GM23248 (cell line): ENCODE results near the gene ODAD4. TPM values are rescaled to one million over a fixed set of nuclear protein-coding genes. Genes with fewer than 3 reads are reported as not detected.

Experiments
- DNase-seq: peaks from one replicate; pipeline ENCODE4 v3.0.0-alpha.2; 2015
- H2AFZ ChIP-seq: fragments of 200-600 bp; sonication (generic); 2 replicates; pipeline ENCODE4 v1.6.1; 2016; ENCODE audit warnings: antibody characterized with exemption
- H3F3A ChIP-seq: fragments of 200-600 bp; sonication (generic); 2 replicates; pipeline ENCODE4 v1.6.1; 2016; ENCODE audit warnings: mild to moderate bottlenecking, antibody characterized with exemption, mixed run types; ENCODE audit not compliant: insufficient read depth
- H3K27ac ChIP-seq: fragments of 200-600 bp; sonication (generic); 2 replicates; pipeline ENCODE4 v1.5.1; 2016; ENCODE audit warnings: mild to moderate bottlenecking
- H3K27me3 ChIP-seq: fragments of 200-600 bp; sonication (generic); replicated peaks from 2 replicates; pipeline ENCODE4 v1.6.1; 2016; ENCODE audit warnings: mild to moderate bottlenecking; ENCODE audit not compliant: insufficient read depth
- H3K36me3 ChIP-seq: fragments of 200-600 bp; sonication (generic); 2 replicates; pipeline ENCODE4 v1.6.1; 2016; ENCODE audit warnings: low read depth, mild to moderate bottlenecking
- H3K4me1 ChIP-seq: fragments of 200-600 bp; sonication (generic); 2 replicates; pipeline ENCODE4 v1.6.1; 2016; ENCODE audit warnings: mild to moderate bottlenecking; ENCODE audit not compliant: insufficient read depth
- H3K4me2 ChIP-seq: fragments of 200-600 bp; sonication (generic); one replicate; pipeline ENCODE4 v1.6.1; 2016; ENCODE audit warnings: mild to moderate bottlenecking; ENCODE audit not compliant: unreplicated experiment
- H3K4me3 ChIP-seq: fragments of 200-600 bp; sonication (generic); 2 replicates; pipeline ENCODE4 v1.5.1; 2016; ENCODE audit warnings: mild to moderate bottlenecking
- H3K79me2 ChIP-seq: fragments of 200-600 bp; sonication (generic); 2 replicates; pipeline ENCODE4 v1.6.1; 2016; ENCODE audit warnings: mild to moderate bottlenecking; ENCODE audit not compliant: insufficient read depth
- H3K9ac ChIP-seq: fragments of 200-600 bp; sonication (generic); 2 replicates; pipeline ENCODE4 v1.6.1; 2016; ENCODE audit warnings: mild to moderate bottlenecking
- H3K9me2 ChIP-seq: fragments of 200-600 bp; sonication (generic); 2 replicates; pipeline ENCODE4 v1.6.1; 2016; ENCODE audit warnings: mixed run types, mild to moderate bottlenecking, moderate library complexity; ENCODE audit not compliant: insufficient read depth
- H3K9me3 ChIP-seq: fragments of 200-600 bp; sonication (generic); one replicate; pipeline ENCODE4 v1.6.1; 2017; ENCODE audit warnings: low read depth
- H4K20me1 ChIP-seq: fragments of 200-600 bp; sonication (generic); 2 replicates; pipeline ENCODE4 v1.6.0; 2016; ENCODE audit not compliant: insufficient read depth
- EZH2 ChIP-seq: fragments of 200-600 bp; sonication (generic); IDR thresholded peaks from 2 replicates; pipeline ENCODE4 v1.6.1; 2018; ENCODE audit warnings: antibody characterized with exemption, mild to moderate bottlenecking; ENCODE audit not compliant: insufficient read depth, poor library complexity, severe bottlenecking
- EZH2phosphoT487 ChIP-seq: fragments of 200-600 bp; sonication (generic); IDR thresholded peaks from 2 replicates; pipeline ENCODE4 v1.6.1; 2018; ENCODE audit warnings: antibody characterized with exemption, moderate library complexity, mild to moderate bottlenecking, low read depth; ENCODE audit not compliant: insufficient read depth
- WGBS, 2 experiments: methylation state at CpG; one replicate each; pipeline ENCODE4 v1.1.6; 2015 to 2017; ENCODE audit warnings: low lambda C conversion rate in 2 of 2, low coverage in 1 of 2; ENCODE audit errors: missing lambda C conversion rate in 2 of 2; 5-methylcytosine and 5-hydroxymethylcytosine counted together
- in situ Hi-C: fragments of 300-500 bp; cut with MboI; formaldehyde crosslinking; loops from 2 replicates; pipeline ENCODE4 v1.15.0; 2020
- polyA plus RNA-seq: library from polyadenylated mRNA; unstranded; fragments of >200 nt; fragmentation: Nextera tagmentation; extraction: Ambion mirVana; gene quantifications from 2 replicates; pipeline ENCODE4 v1.2.1, GENCODE V29; 2016
- total RNA-seq: library from RNA; depleted of rRNA; stranded (reverse); fragments of >200 nt; shearing (Covaris generic); gene quantifications from 2 replicates; pipeline ENCODE4 v1.2.3, GENCODE V29; 2014

The ODAD4 gene
- total and polyA plus RNA-seq, 2 experiments from 2014 or later: 0.54 to 1.4 TPM

DNA sequence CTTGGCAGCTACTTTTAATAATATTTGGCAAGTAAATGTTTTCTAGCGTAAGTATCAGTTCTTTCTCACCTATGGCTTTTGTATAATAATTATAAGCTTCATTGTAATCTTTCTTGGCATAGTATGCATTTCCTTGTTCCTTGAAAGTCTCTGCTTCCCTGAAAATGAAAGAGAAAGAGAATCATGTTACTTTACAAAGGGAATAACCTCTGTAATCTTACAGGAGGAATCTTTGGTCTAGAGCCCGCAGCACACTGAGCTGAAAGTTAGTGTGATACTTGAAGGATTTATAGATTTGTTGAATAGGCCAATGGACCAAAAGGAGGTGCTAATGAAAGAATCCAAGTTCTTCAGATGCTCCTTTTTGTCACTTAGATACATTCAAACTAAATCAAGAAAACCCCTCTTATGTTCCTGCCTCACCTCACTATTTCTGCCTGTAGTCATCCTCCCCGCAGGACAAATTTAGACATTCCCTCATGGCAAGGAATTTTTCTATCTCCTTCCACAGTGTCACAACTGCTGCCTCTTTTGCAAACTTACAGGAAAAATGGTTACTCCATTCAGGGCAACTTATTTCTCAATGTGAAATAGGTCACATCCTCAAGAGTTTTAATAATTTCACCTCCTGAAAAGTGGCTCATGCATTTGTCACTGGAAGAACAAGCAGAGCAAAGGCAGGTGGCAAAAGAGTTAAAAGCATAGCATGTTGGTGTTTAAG, 70.2 kb downstream of the ODAD4 start:
- WGBS, 2 experiments: 96 to 99% methylated on average over 3 of the region's 3 CpGs
- no peak overlapping the region for H3K4me3 ChIP-seq
- TF ChIP-seq EZH2: no peak
- TF ChIP-seq EZH2phosphoT487: no peak
- in situ Hi-C loops: no loop called here
- no peak for DNase-seq
- 0 out of 2 replicates have a peak, but pooled peaks cover 4% of the 10 kb centered on the region for H4K20me1 ChIP-seq
- peaks cover 95% of the 10 kb centered on the region for H3K79me2 ChIP-seq
- H3K9ac ChIP-seq: no peak overlapping the region
- H3K4me2 ChIP-seq: no peak overlapping the region
- H3K4me1 ChIP-seq: peaks cover 50% of the 10 kb centered on the region
- no peaks in the 10 kb centered on the region for H3K9me2 ChIP-seq
- peaks cover 50% of the 10 kb centered on the region for H3F3A ChIP-seq
- H3K27me3 ChIP-seq: no peaks in the 10 kb centered on the region
- no peak overlapping the region for H3K27ac ChIP-seq
- no peak overlapping the region for H2AFZ ChIP-seq
- peaks cover 57% of the 10 kb centered on the region for H3K36me3 ChIP-seq
- no peaks in the 10 kb centered on the region for H3K9me3 ChIP-seq

DNA sequence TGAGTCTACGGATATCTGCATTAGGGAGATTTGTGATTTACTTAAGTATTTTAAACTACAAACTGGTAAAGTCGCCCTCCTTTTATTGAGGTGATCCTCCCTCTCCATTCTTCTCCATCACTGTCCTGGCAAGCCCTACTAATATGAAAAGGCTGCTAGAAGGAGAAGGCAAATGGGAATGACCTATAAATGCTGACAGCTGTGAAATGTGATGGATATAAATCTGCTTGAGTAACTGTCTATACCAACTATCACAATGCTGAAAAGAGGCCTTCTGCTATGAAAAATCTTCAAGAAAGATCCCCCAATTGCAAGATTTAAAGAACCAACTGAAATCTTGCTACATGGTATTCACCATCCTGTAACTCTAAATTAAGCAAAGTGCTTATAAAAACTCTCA, 71.3 kb downstream of the ODAD4 start:
- TF ChIP-seq EZH2phosphoT487 (no peak), EZH2 (no peak)
- no peak overlapping the region for H2AFZ ChIP-seq
- H3K4me1 ChIP-seq: peaks cover 42% of the 10 kb centered on the region
- no peak overlapping the region for H3K27ac ChIP-seq
- no peak for DNase-seq
- 0 out of 2 replicates have a peak, but pooled peaks cover 4% of the 10 kb centered on the region for H4K20me1 ChIP-seq
- no peaks in the 10 kb centered on the region for H3K9me2 ChIP-seq
- no peak overlapping the region for H3K4me3 ChIP-seq
- no peak overlapping the region for H3K4me2 ChIP-seq
- in situ Hi-C loops: no loop called here
- peaks cover 50% of the 10 kb centered on the region for H3K36me3 ChIP-seq
- no peaks in the 10 kb centered on the region for H3K27me3 ChIP-seq
- H3F3A ChIP-seq: peaks cover 48% of the 10 kb centered on the region
- H3K79me2 ChIP-seq: peaks cover 99% of the 10 kb centered on the region
- H3K9me3 ChIP-seq: no peaks in the 10 kb centered on the region
- H3K9ac ChIP-seq: no peak overlapping the region
- 97 to 100% methylated on average over 2 of the region's 2 CpGs for WGBS, 2 experiments

DNA sequence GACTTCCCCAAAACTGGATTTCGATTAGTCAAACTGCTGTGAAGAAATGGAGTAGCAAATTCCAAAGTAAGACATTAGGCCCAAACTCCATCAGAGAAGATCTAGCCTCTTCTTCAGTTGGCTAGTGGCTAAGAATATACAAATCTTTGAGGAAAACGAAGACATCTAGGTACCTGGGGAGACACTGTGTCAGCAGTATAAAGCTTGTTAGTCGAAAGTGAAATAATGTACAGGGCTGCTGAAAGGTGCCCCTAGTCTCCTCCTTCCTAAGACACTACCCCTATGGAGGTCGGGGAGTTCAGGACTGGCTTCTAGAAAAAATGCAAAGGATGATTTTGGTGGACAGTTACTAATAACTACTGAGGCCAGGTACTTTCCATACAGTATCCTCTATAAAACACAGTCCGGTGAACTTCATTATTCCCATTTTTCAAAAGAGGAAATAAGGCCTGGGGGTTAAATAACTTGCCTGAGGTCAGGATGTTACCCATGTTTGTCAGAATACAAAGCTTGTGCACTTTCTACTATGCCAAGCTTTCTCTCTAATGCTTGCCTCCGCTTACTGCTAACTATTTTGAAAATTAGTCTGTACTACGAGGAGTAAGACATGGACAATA, 71.9 kb downstream of the ODAD4 start:
- H3K4me2 ChIP-seq: no peak overlapping the region

DNA sequence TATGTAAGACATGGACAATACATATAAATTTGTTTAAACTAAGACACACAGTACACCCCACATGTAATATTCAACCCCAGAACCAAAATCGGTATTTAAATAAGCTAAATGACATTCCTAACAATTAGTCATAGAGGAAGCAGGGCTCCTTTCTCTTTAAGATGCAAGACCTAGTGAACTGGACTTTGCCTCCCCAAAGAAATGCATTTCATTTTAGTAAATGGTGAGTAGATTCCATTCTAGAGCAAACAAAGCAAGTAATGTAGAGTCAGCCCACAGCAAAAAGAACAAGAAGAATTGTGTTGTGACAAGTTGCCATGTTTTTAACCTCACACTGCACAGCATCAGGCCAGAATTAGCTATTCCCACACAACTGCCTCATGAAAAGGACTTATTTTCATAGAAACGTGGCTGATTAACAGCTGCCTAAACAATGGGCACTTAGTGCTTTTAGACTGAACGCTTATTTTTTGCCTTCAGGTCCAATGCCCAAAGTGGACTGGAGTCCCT, 72.4 kb downstream of the ODAD4 start:
- Histone ChIP-seq H3F3A (peaks cover 37% of the 10 kb centered on the region), H3K9ac (no peak overlapping the region), H4K20me1 (0 out of 2 replicates have a peak, but pooled peaks cover 4% of the 10 kb centered on the region), H3K79me2 (peaks cover 100% of the 10 kb centered on the region), H3K36me3 (peaks cover 43% of the 10 kb centered on the region), H3K27ac (peak overlapping the region; percentile 7; the same call in 1 of the 2 replicates), H3K4me1 (peaks cover 39% of the 10 kb centered on the region), H3K9me2 (no peaks in the 10 kb centered on the region), H3K9me3 (no peaks in the 10 kb centered on the region), H3K4me2 (peak overlapping the region; percentile 4), H3K4me3 (no peak overlapping the region), H2AFZ (no peak overlapping the region), H3K27me3 (no peaks in the 10 kb centered on the region)
- 85 to 87% methylated on average over 3 of the region's 3 CpGs for WGBS, 2 experiments
- TF ChIP-seq EZH2 (no peak), EZH2phosphoT487 (no peak)
- in situ Hi-C loops: no loop called here
- DNase-seq: peak; percentile 48

More for the DNA sequence above, 71.9 kb downstream of the ODAD4 start:
- TF ChIP-seq EZH2: no peak
- Histone ChIP-seq H3F3A (peaks cover 43% of the 10 kb centered on the region), H3K9me2 (no peaks in the 10 kb centered on the region), H3K27me3 (no peaks in the 10 kb centered on the region), H3K27ac (0 out of 2 replicates have a peak overlapping the region, but pooled peaks have one; percentile 7), H3K79me2 (peaks cover 100% of the 10 kb centered on the region), H2AFZ (no peak overlapping the region), H3K9ac (no peak overlapping the region), H4K20me1 (0 out of 2 replicates have a peak, but pooled peaks cover 4% of the 10 kb centered on the region), H3K36me3 (peaks cover 47% of the 10 kb centered on the region), H3K9me3 (no peaks in the 10 kb centered on the region), H3K4me3 (no peak overlapping the region), H3K4me1 (peaks cover 39% of the 10 kb centered on the region)
- 92 to 93% methylated on average over 7 of the region's 7 CpGs for WGBS, 2 experiments
- no peak for DNase-seq
- in situ Hi-C loops: no loop called here
